ENCODE data around the gene RDH14.

The RDH14 gene

DNA sequence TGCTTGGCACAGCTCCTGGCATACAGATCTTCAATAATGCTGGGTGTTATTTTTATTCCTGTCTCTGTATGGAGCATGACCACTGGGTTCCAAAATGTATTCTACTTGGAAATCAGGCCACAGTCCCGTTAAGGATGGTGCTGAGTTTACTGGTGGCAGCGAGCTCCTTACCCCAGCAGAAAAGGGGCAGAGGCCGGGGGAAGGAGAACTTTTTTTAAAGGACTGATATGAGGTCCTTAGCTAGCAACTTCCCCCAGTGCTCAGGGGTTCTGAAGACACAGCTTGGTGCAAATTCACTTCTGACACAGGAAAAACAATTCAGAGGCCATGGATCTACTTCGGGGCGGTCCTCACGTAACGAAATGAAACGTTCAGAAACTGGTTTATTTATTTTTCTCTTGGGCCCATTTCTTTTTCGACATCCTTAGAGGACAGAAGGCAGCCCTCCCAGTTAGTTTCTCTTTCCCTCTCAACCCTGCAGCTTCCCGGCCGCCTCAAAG is 872 bp downstream of the RDH14 start:
- DNase-seq = no peak

DNA sequence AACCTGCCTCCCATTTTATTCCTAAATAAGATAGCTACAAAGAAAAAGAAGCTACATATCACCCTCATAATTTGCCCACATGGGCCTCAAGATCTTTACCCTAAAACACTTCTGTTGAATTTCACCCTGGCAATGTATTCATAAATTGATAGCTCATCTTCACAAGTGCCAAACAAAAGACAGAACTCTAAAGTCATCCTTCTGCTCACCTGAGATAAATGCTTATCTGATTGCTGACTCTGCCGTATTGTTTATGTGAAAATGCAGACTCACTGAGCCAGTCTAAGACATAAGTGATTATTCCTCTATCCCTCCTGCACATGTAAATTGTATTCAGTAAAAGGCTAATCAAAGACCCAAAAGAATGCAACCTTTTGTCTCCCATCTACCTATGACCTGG is 2.0 kb downstream of the RDH14 start:
- DNase-seq = no peak

DNA sequence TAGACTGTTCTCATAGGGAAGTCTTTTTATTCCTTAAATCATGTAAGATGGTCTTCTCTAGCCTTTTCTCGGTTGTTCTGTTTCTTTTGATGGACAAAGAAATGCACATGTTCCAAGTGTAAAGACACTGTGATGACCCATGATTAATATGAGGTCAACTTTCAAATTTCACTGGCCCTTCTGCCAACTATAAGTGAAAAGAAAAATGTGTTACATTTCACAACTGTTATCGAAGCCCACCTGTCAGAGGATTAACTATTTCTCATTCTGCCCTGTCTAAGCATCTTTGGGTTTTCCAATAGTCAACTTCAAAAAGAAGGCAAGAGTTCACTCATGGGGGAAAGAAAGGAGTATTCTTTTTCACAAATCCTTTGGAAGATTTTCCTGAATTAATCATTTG is 3.3 kb downstream of the RDH14 start:
- no peak for DNase-seq

DNA sequence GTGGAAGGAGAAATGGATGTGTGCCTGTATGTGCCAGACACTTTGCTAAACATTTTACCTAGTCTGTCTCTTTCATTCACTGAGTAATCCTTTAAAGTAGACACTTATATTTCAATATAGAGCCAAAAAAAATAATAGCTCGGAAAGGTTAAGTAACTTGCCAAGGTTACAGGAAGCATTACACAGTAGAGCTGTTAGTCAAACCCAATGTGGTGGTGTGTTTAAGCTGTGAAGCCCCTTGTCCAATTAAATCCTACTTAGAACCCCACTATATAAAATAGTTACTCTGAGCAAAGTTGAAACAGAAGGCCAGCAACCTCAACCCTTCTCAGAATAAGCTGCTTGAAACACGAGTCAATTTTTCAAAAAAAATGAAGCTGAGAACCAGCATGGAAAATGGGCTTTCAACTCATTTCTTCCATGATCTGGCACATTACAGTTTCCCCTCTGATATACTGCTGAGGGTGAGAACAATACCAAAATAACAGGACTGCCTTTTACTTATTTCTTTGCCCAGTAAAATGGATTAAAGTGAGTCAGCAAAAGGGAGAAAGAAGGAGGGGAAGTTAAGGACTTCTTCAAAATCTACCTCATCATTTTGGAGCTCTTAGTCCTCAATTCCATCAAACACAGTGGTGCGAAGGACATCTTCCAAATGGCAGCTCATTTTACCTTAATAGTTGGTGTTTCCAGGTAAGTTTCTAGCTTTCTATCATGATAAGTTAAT is 7.9 kb downstream of the RDH14 start:
- no peak for DNase-seq

DNA sequence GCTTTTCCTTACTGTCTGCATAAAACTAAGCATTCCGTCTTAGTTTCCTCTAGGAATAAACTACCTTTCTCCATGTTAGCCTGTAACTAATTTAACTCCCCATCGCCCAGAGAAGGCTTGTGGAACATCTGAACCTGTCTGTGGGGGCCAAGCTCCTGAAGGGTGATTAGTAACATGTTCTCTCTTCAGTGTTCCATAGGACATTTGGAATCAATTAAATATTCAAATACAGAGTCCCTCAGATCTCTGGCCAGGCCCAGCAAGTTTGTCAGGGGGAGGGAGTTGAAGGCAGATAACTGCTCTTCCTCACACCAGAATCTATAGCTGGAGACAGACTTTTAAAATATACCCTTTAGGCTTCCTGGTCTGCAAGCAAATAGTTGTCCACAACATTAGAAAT is 8.8 kb downstream of the RDH14 start:
- no peak for DNase-seq

DNA sequence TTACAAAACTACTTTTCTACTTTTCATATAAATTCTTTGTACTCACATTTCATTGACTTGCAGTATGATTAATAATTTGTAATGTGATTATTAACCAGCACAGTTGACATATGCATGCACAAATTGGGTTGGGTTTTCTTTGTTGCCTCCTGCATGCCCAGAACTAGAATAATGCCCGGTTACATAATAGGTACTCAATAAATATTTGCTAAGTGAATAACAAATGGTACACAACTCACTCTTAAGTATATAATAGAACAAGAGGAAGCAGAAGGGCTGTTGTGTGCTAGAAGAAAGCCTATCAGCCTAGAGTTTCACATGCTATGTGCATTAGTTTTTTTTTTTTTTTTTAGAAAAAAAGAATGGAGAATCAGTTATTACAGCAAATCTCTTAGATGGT is 9.3 kb downstream of the RDH14 start:
- no peak for DNase-seq

DNA sequence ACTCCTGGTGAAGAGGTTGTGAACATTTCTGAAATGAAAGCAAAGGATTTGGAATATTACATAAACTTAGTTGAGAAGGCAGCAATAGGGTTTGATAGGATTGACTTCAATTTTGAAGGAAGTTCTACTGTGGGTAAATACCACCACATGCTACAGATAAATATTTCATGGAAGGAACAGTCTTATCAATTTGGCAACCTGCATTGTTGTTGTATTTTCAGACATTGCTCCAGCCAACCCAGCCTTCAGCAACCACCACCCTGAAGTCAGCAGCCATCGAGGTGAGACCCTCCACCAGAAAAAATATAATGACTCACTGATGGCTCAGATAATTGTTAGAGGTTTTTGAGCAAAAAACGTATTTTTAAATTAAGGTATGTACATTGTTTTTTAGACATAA is 10.0 kb downstream of the RDH14 start:
- DNase-seq = no peak

DNA sequence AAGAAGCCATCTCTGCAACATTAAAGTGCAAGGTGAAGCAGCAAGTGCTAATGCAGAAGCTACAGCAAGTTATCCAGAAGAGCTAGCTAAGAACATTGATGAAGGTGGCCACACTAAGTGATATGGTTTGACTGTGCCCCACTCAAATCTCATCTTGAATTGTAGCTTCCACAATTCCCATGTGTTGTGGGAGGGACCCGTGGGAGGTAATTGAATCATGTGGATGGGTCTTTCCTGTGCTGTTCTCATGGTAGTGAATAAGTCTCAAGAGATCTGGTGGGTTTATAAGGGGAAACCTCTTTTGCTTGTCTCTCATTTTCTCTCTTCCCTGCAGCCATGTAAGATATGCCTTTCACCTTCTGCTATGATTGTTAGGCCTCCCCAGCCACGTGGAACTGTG is 11.4 kb downstream of the RDH14 start:
- no peak for DNase-seq

DNA sequence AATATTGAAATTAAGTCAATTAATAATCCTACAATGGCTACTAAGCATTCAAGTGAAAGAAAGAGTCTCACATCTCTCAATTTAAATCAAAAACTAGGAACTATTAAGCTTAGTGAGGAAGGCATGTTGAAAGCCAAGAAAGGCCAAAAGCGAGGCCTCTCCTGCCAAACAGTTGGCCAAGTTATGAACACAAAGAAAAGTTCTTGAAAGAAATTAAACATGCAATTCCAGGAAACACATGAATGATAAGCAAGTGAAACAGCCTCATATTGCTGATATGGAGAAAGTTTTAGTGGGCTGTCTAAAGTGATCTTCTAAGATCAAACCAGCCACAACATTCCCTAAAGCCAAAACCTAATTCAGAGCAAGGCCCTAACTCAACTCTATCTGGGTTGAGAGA is 11.8 kb downstream of the RDH14 start:
- no peak for DNase-seq

DNA sequence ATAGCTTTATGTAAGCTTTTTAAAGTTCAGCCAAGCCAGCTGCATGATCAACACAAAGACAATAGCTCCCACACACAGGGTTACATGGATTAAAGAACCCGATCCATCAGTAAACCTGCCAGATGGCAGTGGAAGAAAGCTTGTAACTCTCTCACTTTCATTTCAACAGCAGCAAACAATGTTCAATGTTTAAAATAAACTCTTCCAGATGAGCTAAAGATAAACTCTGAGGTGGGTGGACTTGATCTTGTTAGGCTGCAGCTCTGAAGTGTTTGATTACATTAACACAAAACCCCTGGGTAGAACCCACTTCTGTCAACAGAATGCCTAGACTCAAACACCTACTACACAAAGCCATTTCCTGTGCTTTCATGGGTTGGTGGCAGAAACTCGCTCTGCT is 13.9 kb downstream of the RDH14 start:
- no peak for DNase-seq

DNA sequence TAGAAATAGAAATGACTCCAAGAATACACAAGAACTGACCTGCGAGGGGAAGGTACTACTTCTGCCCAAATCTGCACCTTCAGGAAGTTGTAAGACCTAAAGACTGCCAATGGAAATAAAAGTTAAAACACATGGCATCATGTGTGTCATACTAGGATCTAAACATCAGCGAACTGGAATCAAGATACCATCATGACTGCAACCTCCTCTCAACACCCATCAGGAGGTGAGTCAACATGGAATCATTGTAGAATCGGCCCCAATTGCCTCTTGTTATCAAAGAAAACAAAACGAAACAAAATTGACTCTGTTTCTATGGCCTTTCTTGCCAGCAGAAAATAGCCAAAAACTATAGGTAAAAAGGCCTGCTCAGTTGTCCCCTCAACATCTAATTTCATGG is 15.1 kb downstream of the RDH14 start:
- DNase-seq = peak; percentile 89

DNA sequence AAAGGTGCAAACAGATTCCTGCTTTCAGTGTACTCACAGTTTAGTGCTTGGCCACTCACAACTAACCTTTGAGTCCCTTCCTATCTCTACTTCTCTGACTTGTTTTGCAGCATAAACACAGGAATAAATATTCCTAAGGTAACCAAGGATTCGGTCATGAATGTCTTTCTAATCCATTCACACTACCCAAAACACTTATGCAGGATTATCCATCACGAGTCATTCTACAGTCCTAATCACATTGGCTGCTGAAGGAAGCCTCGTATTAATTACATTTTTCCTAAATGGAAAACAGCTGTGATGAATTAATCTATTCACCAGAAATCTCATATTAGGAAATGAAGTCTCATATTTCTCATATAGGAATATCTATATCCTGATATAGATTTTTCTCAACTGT is 16.3 kb downstream of the RDH14 start:
- peak; percentile 40 for DNase-seq

DNA sequence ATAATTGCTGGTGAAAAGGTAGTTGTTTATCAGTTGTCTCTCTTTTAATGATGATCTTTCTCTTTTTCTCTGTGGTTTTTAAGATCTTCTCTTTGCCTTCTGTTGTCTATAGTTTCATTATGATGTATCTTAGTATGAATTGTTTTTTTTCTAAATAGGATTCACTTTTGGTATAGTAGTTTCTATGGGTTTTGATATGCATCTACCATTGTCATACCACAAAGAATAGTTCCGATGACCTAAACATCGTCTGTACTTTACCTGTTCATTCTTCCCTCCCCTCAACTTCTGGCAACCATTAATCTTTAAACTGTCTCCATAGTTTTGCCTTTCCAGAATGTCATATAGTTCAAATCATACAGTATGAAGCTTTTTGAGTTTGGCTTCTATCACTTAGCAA is 19.6 kb downstream of the RDH14 start:
- DNase-seq = no peak

DNA sequence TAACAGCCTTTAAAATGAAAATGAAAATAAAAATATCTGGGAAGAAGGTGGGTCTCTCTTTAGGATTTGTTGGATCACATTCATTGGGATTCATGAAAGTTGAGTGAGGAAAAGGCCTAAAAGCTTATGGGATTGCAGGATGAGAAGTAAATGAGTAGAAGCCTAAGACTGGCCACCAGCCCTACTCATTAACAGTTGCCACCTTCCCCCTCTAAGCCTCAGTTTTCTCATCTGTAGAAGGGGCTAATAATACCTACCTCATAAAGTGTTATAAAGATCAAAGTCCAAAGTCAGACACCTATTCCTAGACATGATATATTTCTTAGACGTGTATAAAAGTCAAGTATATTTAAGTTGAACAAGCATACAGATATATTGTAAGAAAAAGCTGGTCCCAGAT is 23.8 kb downstream of the RDH14 start:
- no peak for DNase-seq

DNA sequence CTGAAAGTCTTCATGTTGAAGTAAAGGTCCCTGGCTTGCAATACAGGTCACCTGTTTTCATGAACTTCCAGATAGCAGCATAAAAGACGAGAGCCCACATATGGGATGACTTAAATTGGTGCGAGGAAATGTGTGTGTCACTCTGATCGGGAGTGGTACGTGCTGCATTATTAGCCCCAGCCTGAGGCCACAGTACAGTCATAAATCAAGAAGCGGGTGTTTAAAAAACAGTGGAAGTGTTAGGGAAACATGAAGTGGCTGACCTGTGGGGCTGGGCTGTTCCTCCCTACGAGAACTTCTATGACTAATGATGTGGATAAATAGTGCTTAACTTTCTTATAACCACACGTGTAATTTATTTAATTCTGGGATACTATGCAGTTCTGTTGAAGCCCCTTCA is 24.4 kb downstream of the RDH14 start:
- DNase-seq = peak; percentile 21

DNA sequence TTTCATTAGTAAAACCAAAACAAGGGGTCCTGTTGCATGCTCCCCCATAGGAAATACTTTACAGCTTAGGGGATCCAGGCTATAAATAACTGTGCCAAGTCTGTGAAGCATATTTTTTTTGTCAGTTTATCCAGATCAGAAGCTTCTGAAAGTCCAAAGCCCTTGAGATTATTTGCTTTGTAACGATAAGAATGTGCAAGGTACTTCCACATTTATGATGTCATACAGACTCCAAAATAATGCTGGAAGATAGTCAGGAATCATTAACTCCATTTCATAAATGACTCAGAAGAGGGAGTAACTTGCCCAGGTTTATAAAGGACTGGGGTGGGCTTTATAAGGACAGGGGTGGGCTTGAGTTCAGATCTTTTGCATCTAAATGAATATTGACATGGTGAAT is 29.3 kb downstream of the RDH14 start:
- no peak for DNase-seq

DNA sequence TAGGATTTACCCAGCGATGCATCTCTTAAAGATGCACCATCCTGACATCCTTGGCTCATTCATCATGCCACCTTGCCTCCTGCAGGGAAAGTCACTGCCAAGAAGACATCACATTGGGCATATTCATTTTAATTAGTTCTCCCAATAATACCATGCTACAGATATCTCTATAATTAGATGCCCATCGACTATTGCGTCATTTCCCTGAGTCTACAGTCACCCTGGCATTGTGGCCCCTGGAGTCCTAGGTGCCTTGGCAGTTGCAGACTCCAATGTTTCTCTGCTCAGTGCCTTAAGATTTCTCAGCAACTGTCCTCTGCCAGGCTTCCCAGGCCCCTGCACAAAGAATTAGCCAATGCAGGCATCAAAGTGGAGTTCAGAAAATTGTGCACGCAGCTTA is 32.6 kb downstream of the RDH14 start:
- no peak for DNase-seq

DNA sequence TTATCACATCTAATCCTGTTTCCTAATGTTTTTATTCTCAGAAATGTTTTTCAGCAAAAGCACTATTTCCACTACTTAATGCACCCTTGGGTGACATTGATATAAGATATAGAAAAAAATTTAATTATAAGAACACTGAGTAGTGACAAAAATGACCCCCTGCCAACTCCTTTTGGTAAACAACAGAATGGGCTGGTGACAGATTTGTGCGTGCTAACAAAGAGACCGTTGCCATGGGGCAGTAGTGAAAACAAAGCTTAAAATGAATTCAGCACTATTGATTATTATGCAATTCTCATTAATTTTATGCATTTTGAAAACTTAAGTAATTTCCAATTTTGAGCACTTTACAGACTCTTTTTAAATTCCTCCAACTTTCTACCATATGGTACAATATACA is 33.1 kb downstream of the RDH14 start:
- DNase-seq = no peak

DNA sequence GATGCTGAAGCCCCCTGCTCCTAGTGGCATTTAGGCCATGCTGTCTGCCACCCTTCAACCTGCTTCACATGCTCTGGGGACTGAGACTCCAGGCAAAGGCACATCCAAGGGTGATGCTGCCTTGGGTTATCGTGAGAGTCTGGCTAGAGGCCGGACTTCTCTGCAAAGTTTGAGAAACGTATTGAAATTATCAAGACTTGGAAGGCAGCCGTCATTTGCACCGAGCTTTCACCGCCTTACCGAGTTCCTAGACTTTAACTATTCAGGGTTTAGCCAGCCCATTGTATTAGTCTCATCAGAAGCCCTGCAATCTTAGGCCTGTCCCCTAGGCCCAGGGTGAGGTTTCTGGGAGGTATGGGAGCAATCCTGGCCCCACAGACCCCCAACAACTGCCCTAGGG is 34.0 kb downstream of the RDH14 start:
- DNase-seq = no peak

DNA sequence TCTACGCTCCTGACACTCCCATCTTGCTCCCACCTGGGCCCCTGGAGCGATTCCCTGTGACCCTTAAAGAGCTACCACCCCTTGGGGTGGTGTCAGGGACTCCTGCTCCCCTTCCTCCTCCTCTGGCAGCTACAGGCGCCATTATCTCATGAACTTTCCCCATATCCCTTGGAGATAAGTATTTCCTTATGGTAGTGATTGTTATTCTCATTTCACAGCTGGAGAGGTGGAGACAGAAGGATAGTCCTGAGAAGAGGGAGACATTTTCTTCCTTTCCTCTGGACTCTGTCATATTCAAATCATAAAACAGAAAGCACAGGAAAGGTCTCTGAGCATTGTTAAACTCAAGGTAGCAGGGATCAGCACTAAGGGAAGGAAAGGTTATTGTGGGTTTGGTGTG is 34.6 kb downstream of the RDH14 start:
- DNase-seq = no peak

DNA sequence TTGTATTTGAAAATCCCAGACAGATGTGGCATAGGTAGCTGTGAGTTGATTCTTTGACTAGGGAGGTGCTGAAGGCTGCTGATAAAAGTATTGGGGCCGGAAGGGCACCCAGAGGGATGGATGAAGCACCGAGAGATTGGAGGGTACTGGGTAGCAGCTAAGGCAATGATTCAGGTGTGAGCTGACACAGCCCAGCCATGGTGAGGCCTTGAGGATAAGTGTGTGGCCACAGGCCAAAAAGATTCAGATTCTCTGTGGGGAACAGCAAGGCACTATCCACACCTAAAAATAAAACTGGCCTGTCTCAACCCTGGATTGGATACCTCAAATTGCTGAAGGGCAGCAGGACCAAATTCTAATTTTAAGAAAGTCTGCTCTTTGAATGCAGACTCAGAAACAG is 35.2 kb downstream of the RDH14 start:
- DNase-seq = no peak

DNA sequence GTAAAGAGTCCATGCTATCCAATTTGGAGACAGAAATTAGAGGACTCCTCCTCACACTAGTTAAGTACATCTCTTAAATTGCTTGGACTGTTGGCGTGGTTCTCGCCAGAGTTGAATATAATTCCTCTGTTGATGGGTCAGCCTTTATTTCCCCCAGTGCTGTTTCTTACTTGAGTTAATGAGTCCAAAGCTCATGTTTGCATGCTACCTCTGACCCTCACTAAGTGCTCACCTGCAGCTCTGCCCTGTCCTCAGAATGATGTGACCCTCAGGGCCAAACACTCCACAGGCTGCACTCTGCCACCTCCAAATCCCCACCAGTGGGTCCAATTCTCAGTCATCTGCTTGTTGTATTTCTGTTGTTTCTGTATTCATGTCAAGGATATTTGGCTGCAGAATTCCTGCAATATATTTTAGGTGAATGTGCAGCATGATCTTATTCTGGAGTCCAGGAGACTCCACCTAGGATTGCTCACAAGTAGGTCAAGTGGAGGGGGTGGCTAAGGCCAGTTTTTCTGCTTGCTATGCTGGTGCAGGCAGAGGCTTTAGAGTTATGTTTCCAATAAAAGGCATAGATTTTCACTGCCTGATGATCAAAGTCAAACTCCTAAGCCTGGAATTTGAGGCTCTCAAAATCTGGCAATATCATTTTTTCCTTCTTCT is 37.8 kb downstream of the RDH14 start:
- no peak for DNase-seq

DNA sequence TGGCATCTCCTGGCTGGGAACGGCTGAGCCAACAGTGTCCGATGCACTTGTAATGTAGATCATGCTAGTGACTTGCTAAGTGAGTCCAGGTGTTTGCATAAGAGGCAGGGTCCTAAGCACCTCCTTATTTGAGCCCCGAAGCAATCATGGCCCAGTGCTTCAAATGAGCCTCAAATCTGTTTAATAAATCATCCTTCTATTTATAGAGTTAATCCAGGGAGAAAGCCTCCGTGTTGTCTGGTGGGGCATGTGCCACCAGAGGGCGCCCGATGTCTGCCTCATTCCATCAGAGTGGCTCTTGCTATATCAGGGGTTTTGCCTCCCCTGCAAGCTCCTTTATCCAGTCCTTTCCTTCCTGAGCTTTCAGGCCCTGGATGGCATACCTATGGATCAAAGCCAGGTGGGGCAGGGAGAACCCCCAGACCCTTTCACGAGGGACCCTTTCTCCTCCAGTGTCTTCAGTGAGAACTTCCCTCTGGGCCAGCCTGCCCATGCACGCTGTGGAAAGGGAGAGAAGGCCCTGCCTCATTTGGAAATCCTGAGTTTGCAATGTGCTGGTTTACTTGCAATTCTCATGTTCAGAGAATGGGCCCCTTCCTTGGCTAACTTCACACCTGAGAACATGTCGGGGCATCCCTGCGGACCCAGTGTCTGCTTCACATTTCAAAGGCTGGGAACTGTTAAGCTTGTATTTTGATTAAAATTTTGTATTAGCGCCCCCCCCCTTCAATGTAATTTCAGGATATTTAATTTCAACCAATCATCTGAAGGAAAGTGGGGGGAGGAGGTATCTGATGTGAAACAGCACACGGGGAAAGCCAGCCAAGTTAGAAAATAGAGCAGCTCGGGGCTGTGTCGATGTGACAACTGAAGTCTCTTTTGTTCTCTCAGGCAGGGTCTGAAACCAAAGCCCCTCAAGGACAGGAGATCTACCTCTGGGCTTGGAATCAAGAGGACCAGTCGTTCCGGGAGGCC is 39.7 kb downstream of the RDH14 start:
- peak; percentile 76 for DNase-seq

Measured in HCEC 1CT (cell line).